ENCODE results near the gene ARHGAP25.

- TF ChIP-seq CTCF (IDR thresholded peaks at IDR 0.05; ENCODE audit: insufficient read depth, low read length, poor library complexity, severe bottlenecking): no peak
- no peak for TF ChIP-seq EZH2phosphoT487 (conservative IDR thresholded peaks at IDR 0.05; ENCODE audit: low read length)
Measured at GRCh38 chr2:68833162-68833561, 98.6 kb downstream of the ARHGAP25 start.

Measured in SU-DHL-6 (cell line).